ENCODE data around the gene ARSG.

ARSG gene

GRCh38 chr17:68418876-68419275 is 127.6 kb downstream of the ARSG start:
- Histone ChIP-seq H3K36me3 (ENCODE audit: control insufficient read depth in 2 of 2, insufficient read depth in 1 of 2, low read length in 2 of 2) (peaks cover 0 to 6% of the 10 kb centered on the region in 2 experiments; a peak in 2 of 3 replicates), H3K4me1 (ENCODE audit: control insufficient read depth, insufficient read depth, low read length) (no peaks in the 10 kb centered on the region), H3K4me3 (ENCODE audit: low read depth, low read length) (no peak overlapping the region), H3K9me3 (ENCODE audit: control insufficient read depth, insufficient read depth, low read depth, low read length) (no peaks in the 10 kb centered on the region), H3K27ac (ENCODE audit: extremely low read depth, low read depth, low read length) (no peak overlapping the region)
- ChIA-PET POLR2A (interaction anchor here (0.7 kb wide), 1 partner anchor 17 kb away, joined by 3 read pairs; no protein-coding TSS in a partner anchor), CTCF (interaction anchor here (0.6 to 4.7 kb wide), 5 partner anchors 17 to 262 kb away, joined by 3 to 18 read pairs (median 13); no protein-coding TSS in a partner anchor)
- no peak for TF ChIP-seq ZNF211 (tag by site-specific recombination; IDR thresholded peaks at IDR 0.05; ENCODE audit: low read depth)

GRCh38 chr17:68420065-68420464 is 128.8 kb downstream of the ARSG start:
- CTCF ChIA-PET: interaction anchor here (3.7 to 4.7 kb wide), 2 partner anchors 16 to 21 kb away, joined by 15 to 18 read pairs; no protein-coding TSS in a partner anchor
- H3K36me3 ChIP-seq (ENCODE audit: control insufficient read depth in 2 of 2, insufficient read depth in 1 of 2, low read length in 2 of 2): peaks cover 0 to 6% of the 10 kb centered on the region in 2 experiments; a peak in 2 of 3 replicates
- POLR2A ChIA-PET: no interaction called here
- no peak for TF ChIP-seq ZNF24 (tag by site-specific recombination; IDR thresholded peaks at IDR 0.05)
- no peak overlapping the region for H3K27ac ChIP-seq (ENCODE audit: extremely low read depth, low read depth, low read length)
- no peak overlapping the region for H3K4me3 ChIP-seq (ENCODE audit: low read depth, low read length)
- no peaks in the 10 kb centered on the region for H3K9me3 ChIP-seq (ENCODE audit: control insufficient read depth, insufficient read depth, low read depth, low read length)
- no peaks in the 10 kb centered on the region for H3K4me1 ChIP-seq (ENCODE audit: control insufficient read depth, insufficient read depth, low read length)

- TF ChIP-seq SCRT2 (tag by site-specific recombination; IDR thresholded peaks at IDR 0.05): peak; percentile 46
- TF ChIP-seq ZNF10 (tag by site-specific recombination; IDR thresholded peaks at IDR 0.05): no peak
- ChIA-PET CTCF (interaction anchor here (1.3 to 4.7 kb wide), 2 partner anchors 15 to 158 kb away, joined by 5 to 18 read pairs; no protein-coding TSS in a partner anchor), POLR2A (no interaction called here)
- H3K9me3 ChIP-seq (ENCODE audit: control insufficient read depth, insufficient read depth, low read depth, low read length): no peaks in the 10 kb centered on the region
- peaks cover 0 to 6% of the 10 kb centered on the region in 2 experiments; a peak in 2 of 3 replicates for H3K36me3 ChIP-seq (ENCODE audit: control insufficient read depth in 2 of 2, insufficient read depth in 1 of 2, low read length in 2 of 2)
- H3K27ac ChIP-seq (ENCODE audit: extremely low read depth, low read depth, low read length): no peak overlapping the region
- no peak overlapping the region for H3K4me3 ChIP-seq (ENCODE audit: low read depth, low read length)
- no peaks in the 10 kb centered on the region for H3K4me1 ChIP-seq (ENCODE audit: control insufficient read depth, insufficient read depth, low read length)
Observed at GRCh38 chr17:68421486-68421885, 130.2 kb downstream of the ARSG start.

- H3K4me1 ChIP-seq (ENCODE audit: control insufficient read depth, insufficient read depth, low read length): no peaks in the 10 kb centered on the region
- no peaks in the 10 kb centered on the region for H3K9me3 ChIP-seq (ENCODE audit: control insufficient read depth, insufficient read depth, low read depth, low read length)
- ChIA-PET POLR2A (interaction anchor here (0.7 kb wide), 2 partner anchors 45 to 128 kb away, joined by 3 to 4 read pairs; no protein-coding TSS in a partner anchor), CTCF (interaction anchor here (0.6 to 4.7 kb wide), 3 partner anchors 13 to 175 kb away, joined by 3 to 18 read pairs (median 5); partner anchors contain the start of gene AMZ2)
- H3K36me3 ChIP-seq (ENCODE audit: control insufficient read depth in 2 of 2, insufficient read depth in 1 of 2, low read length in 2 of 2): peaks cover 0 to 6% of the 10 kb centered on the region in 2 experiments; a peak in 2 of 3 replicates
- H3K27ac ChIP-seq (ENCODE audit: extremely low read depth, low read depth, low read length): no peak overlapping the region
- no peak overlapping the region for H3K4me3 ChIP-seq (ENCODE audit: low read depth, low read length)
- TF ChIP-seq ZNF514 (tag by site-specific recombination; IDR thresholded peaks at IDR 0.05): no peak
- TF ChIP-seq HOXD13 (CRISPR knock-in tag; IDR thresholded peaks at IDR 0.05; ENCODE audit: borderline replicate concordance): no peak
- TF ChIP-seq ZNF248 (tag by site-specific recombination; IDR thresholded peaks at IDR 0.05): no peak
- TF ChIP-seq ZNF146 (tag by site-specific recombination; IDR thresholded peaks at IDR 0.05): no peak
- TF ChIP-seq FEZF1 (tag by site-specific recombination; IDR thresholded peaks at IDR 0.05): no peak
- no peak for TF ChIP-seq ZSCAN30 (tag by site-specific recombination; IDR thresholded peaks at IDR 0.05)
- no peak for TF ChIP-seq SALL2 (tag by site-specific recombination; IDR thresholded peaks at IDR 0.05; ENCODE audit: borderline replicate concordance)
- TF ChIP-seq GLIS2 (tag by site-specific recombination; IDR thresholded peaks at IDR 0.05): no peak
- TF ChIP-seq KLF8 (tag by site-specific recombination; IDR thresholded peaks at IDR 0.05): no peak
- TF ChIP-seq ZNF221 (tag by site-specific recombination; IDR thresholded peaks at IDR 0.05; ENCODE audit: borderline replicate concordance): no peak
- TF ChIP-seq ZNF596 (tag by site-specific recombination; IDR thresholded peaks at IDR 0.05): no peak
- TF ChIP-seq PRDM2 (tag by site-specific recombination; IDR thresholded peaks at IDR 0.05; ENCODE audit: borderline replicate concordance): no peak
- TF ChIP-seq KLF17 (tag by site-specific recombination; IDR thresholded peaks at IDR 0.05): no peak
- TF ChIP-seq ZNF362 (tag by site-specific recombination; IDR thresholded peaks at IDR 0.05): no peak
Observed at GRCh38 chr17:68422821-68423220, 131.5 kb downstream of the ARSG start.
